Stimulated activated CD8-positive, alpha-beta memory T cell treated with anti-CD3 and anti-CD28 coated beads, Interleukin-15, amount 100 ng/mL, for 4 hours (primary cell): ENCODE results near the gene PCBP4.

Source experiments
- DNase-seq, 2 donors: peaks; one replicate each; pipeline ENCODE4 v3.0.0-alpha.2; 2020; ENCODE audit warnings: low read depth in 2 of 2

Gene PCBP4

DNA sequence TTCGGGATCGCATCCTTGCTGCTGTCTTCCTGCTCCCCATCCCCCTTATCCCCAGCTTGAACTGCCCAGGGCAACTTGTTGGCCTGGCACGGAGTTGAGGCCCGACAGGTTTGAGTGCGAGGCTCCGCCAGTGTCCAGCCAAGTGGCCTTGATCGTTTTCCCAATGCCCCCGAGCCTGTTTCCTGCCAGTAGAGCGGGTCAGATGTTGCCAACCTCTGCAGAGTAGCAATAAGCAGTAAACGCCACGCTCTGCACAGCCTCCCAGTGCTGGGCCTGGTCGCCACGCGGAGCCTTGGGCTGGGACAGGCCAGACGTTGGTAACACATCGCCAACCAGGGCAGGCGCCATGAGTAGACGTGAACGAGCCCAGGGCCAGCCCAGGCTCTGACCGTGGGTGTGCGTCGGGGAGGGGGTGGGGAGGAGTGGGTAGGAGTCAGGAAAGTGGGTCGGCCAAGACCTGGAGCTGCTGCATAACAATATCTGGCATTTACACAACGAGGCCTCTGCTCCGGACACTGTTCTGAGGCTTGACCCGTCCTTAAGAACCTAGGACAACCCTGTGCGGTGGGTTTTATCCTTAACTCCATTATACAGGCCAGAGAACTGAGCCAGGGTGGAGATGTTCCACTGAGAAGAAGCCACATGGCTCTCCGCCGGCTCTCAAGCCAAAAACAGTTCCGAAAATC, 7.2 kb upstream of the PCBP4 start:
- no peak for DNase-seq

DNA sequence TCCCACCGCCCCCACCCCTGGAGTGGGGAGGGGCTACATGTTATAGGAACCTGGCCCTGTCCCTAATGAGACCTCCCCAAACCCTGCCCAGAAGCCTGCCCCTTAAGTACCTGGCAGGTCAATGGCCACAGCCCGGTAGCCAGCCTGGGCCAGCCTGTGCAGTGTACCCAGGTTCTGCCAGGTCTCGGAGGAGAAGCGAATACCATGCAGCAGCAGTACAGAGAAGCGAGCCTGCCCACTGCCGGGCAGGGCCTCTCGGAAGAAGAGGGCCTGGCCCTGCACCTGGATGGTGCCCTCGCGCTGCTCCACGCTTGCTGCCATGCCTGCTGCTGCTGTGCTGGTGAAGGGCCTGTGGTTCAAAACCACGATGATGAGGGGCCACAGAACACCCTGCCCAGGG, 4.1 kb upstream of the PCBP4 start:
- DNase-seq: no peak

DNA sequence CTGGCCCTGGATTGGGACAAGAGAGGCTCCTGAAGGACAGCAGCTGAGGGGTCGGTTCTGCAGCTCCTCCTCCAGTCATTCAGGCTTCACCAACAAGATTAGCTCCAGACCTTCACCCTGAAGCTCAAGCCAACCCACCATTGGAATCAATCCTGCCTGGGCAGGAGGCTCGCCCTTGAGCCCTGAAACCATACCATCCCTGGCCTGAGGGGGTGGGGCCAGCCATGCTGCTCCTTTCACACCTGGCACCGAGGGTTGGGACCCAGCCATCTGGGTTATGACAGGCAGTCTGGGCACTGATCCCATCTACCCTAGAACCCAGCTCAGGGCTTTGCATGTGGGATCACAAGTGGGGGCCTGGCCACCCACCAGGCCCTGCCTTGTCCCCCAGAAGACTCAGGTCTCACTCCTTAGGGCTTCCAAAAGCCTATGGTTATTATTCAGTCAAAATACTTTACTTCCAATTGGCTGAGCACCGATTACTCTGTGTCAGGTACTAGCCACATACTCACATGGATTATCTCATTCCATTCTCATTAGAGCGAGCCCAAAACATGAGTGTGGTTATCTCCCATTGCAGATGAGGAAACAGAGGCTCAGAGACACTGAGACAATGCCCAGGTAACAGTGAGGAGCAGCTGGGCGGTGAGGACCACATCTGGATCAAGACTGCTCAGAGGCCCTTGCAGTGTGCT, 3.5 kb upstream of the PCBP4 start:
- no peak for DNase-seq

DNA sequence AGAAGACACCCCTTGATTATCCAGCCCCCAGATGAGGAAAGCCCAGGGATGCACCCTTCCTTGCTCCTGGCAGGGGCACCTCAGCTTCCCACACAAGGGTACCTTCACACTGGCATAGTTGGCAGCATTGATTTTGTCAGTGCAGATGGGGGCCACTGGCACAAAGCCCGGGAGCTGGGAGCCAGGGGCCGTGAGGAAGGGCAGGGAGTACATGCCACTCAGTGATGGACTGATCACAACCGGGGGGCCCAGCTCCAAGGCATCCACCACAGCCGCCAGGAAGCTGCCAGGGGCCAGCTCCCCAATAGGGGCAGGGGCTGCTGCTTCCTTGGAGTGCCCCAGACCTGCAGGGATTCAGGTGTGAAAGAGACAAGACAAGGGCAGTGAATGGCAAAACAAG, 2.6 kb upstream of the PCBP4 start:
- DNase-seq: no peak

DNA sequence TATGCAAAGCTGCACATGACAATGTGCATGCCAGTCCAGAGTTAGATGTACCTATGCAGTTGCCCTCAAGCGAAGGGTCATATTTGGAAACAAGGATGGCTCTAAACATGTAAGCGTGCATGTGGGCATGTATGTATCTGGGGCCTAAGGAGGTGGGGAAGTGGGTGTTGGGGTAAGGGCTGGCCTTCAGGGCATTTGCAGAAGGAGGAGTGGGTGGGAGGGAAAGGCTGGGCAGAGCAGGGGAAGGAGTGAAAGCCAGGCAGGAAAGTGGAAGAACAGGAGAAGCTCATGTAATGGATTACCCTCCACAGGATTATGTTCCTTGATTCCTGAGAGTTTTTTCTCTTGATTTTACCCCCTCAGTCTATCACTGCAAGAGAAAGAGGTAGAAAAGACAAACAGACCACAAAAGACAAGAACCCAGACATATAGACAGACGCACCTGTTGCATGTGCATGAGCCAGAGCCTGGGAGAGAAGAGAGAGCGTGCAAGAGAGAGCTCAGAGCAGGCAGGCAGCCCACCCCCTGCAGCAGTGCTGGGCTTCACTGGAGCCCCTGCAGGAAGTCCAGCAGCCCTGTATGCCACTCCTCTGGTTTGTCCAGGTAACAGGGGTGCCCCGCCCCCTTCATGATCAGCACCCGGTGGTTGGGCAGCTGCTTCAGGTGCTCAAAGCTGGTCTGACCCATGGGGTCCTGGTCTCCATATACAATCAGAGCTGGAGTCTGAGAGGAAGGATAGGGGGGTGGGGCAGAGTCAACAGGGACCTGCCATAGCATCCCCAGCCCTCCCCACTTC, 1.8 kb upstream of the PCBP4 start:
- no peak for DNase-seq

DNA sequence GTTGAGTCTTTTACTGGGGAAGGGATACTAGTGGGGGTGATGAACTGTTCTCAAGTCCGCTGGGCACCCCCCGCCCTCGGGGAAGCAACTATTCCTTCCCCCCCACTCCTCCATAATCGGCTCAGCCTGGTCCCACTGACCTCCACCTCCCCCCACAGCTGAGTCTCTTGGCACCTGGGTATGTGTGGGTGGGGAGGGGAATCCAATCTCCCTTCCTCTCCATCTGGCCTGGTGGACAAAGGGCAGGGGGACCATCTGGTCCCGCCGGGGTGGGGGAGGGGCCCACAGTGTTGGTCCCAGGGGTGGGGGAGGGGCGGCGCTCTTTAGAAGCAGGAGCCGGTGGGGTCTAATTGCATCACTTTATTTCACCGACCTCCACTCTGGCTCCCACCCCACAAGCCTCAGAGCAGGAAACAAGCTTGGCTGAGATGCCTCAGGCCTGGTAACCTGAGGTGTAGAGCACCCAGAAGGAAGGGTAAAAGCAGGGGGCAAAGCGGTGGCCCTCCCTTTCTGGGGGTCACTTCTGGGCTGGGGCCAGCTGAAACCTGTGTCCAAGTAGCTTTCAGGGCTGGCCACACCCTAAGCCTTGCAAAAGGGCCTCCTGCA, 1.0 kb upstream of the PCBP4 start:
- DNase-seq: no peak

DNA sequence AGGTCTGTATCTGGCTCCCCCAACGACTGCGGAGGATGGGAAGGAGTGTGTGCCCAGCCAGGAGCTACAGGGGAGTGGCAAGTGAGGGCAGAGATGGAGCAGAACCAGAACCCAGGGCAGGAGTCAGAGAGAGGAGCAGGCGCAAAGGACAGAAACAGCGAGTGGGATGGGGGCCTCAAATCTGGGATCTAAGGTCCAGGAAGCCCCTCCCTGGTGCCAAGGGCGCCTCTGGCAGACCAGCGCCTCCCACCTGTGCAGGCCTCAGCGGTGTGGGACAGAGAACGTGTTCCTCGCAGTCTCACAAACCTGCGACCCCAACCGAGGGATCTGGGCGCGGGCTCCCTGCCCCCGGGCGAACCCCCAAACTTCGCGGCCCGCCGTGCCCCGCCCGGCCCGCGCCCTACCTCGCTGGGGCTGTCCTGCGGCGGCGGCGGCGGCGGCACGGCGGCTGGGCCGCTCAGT, 301 bp downstream of the PCBP4 start:
- DNase-seq: no peak

DNA sequence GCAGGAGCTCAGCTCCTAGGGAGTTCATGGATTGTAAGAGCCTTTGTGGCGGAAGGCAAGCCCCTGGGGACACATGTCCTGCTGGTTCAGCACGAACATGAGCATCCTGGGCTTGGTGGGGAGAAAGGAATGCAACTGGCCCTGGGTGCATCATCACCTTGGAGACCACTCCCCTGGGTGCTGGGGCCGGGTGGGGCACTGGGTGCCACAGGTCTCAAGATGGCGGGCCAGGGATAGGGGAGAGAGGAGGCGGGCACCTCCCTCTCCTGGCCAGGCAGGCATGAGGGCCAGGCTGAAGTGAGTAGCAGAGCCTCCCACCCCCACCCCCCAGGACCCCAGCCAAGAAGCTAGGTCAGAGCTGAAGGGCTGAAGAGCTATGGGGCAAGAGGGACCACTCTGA, 768 bp downstream of the PCBP4 start:
- no peak for DNase-seq

DNA sequence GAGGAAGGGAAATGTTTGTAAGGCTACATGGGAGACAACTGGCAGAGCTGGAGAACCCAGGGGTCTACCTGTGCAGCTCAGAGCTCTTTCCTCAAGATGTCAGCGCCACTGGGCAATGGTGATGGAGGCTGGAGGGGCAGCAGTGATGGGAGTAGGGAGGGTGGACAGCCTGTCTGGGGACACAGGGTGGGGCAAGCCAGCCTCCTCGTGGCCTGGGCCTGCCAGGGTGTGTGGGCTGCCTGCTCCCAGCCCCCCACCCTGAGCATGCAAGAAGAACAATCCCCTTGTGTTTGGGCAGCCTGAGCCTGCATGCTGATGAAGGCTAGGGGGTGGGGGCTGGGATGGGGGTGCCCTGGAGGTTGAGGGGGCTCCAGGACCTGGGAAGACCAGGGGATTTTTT, 1.2 kb downstream of the PCBP4 start:
- no peak for DNase-seq

DNA sequence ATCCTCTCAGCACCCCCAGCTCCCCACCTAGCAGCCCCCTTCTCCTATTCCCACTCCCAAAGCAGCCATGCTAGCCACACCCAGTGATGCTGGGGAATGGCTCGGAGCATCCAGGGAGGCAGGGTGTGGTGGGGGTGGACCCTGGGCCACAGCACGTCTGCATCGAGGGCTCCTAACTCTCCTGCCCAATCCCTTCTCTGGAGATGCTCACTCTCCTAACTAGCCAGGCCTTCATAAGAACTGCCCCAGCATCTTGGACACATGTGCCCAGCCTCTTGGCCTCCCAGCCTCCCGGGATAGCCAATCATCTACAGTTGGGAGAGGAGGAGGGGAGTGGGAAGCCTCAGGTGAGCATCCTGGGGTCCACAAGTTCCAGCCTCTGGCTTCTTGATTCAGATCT, 2.7 kb downstream of the PCBP4 start:
- DNase-seq: no peak

DNA sequence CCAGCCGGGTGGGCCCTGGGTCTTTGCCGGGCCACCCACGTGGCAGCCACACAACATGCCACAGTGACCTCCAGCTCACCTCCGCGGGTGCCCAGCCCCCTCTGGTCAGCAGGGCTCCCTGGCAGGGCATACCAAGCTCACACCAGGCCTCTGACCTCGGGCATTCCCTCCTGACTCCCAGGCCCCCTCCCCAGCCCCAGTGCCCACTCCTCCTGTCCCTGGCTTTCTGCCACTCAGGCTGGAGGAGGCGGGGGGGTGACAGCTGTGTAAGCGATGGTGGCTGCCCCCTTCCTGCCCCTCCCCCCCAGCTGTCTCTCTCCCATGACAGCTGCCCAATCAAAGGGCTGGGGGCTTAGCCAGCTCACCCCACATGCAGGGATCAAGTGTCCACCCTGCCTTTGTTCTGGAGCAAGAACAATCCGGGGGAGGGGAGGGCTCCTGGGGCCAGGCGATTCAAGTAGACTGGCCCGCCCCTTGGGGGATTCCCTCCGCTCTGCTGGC, 3.3 kb downstream of the PCBP4 start:
- DNase-seq: no peak

DNA sequence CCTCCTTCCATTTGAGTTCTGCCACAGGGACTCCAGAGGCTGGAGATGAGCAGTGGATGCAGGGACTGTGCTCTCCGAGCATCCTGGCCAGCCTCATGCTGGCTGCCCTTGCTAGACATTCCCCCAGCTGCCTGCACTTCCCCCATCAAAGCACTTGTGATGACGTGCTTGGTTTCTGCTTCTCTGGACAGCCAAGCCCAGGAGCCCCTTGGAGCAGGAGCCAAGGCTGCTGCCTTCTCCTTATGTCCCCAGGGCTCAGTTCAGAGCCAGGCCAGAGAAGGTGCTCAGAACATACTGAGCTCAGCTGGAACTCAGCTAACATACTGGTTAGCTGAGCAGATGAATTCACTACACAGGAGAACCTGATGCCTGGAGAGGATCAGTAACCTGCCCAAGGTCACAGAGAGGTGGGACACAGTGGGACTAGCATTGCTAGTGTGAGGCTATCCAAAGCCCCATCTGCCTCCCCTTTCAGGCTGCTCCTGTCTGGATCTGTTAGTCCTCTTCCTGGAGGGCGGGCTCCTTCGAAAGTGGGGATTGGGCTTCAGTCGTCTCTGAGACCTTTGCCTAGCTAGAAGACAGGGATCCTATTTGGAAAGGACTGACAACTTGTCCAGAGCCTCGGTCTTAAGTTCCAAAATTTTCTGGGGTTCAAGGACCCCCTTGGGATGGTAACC, 4.3 kb downstream of the PCBP4 start:
- DNase-seq: no peak

DNA sequence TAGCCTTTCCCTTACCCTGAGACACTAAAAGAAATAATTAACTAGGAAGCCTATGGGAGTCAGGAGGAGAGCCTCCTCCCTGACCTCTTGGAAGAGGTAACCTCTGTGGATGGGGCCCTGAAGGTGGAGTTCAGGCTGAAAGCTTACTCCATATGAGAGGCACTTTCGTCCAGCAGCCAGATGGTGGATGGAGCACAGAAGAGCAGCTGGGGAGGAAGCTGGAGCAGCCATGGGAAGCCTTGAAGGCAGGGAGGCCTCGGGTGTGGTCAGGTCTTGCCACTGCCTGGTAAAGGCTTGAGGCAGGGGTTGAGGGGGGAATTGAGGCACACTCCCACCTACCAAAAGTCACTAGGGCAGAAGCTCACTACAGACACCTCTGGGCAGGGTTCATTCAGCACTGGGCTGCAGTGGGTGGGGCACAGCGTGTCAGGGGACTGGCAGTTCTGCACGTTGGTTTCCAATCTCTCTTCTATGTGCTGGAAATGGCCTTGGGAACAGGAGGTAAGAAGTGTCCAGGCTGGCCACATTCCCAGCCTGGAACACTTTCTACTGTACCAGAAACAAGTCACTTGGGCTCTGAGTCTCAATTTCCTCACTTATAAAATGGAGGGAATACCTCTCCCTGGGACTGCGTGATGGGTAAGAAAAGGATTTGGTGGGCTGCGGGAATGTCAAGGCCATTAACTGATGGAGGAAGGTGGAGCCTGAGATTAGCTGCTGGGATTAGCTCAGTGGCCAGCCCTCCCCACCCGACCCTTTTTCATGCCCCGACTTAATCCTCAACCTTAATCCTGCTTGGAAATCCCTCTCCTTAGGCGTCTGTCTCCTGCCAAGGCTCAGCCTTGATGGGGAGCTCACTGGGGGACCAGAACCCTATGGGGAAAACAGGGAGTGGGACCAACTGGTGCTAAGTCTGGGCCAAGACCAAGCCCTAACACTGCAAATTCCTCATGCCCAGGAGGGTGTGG, 5.4 kb downstream of the PCBP4 start:
- no peak for DNase-seq

DNA sequence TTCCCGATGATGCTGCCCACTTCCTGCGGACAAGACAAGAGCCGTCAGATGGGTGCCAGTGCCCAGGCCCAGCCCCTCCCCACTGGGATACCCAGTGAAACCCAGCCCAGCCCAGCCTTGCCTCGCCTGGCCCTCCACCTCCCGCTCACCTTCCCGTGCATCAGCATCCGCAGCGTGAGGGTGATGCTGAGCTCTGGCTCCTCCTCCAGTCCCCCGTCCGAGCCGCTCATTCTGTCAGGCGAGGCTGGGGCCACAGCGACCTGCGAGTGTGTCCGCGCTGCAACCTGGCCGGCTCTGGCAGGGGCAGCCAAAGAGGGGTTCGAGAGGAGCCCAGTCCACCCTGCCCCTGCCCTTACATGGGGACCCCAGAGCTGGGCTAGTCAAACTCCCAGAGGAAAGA, 6.2 kb downstream of the PCBP4 start:
- DNase-seq: no peak

DNA sequence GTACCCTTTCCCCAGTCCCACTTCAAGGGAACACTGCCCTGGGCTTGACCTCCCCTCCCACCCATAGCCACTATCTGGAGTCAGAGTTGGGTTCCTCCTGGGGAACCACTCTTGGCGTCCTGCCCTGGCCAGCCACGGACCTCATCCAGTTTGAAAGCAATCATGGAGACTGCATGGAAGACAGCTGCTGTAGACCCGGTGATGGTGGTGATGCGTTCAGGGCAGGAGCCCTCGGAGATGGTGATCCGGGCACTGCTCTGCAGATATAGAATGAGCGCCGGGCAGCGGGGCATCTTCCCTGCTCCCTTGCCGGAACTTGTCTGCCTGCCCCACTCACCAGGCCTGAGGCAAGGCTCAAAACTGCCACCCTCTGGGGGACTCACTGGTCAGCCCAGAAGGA, 6.9 kb downstream of the PCBP4 start:
- no peak for DNase-seq

DNA sequence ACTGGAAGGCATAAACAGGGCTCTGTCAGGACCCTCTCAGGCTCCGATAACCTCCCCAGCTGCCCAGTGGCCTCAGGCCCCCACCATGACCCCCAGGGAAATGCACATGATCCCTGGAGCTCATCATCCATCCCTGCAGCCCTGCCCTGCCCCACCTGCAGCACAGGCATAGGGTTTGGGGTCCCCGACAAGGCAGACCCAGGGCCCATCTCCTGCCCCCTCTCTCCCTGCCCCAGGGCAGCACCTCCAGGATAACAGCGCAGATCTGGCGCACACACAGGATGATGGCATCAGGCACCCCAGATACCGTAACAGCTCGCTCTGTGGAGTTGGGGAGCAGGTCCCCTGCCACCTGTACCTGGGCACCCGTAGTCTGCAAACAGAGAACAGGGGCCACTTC, 7.6 kb downstream of the PCBP4 start:
- no peak for DNase-seq

DNA sequence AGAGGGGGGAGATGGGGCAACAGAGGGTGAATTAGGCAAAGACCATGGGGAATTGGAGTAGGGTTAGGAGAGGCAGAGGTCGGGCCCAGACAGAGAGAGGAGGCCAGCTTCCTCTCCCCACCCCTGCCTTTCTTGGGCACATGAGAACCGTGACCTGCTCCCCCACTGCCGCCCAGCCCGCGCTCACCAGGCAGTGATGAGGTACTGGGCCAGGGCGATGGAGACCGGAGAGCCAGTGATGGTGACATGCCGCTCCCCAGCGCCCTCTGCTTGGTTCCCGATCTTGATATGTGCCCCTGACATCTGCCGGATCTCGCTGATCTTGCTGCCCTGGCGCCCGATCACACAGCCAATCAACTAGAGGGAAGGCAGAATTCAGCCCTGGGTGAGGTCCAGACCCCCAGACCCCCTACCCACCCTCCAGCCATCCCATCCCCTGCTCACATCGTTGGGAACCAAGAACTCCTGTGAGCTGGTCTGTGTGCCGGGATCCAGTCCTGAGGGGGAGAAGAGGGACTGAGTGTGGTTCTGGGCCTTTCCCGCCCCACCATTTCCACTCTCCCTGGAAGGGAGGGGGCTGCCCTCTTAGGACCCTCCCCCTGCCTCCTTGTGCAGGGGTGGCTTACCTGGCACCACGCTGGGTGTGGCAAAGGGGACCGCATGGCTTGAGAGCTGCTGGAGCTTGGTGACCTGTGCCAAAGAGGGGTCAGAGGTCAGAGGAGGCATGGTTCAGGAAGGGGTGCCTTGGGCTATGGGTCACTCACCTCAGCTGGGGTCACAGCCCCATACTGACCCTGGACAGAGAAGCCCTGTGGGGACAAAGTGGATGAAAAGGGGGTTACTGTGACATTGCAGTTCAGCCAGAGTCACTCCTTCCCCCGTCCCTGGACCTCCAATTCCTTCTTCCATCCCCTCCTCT, 8.4 kb downstream of the PCBP4 start:
- DNase-seq: no peak

DNA sequence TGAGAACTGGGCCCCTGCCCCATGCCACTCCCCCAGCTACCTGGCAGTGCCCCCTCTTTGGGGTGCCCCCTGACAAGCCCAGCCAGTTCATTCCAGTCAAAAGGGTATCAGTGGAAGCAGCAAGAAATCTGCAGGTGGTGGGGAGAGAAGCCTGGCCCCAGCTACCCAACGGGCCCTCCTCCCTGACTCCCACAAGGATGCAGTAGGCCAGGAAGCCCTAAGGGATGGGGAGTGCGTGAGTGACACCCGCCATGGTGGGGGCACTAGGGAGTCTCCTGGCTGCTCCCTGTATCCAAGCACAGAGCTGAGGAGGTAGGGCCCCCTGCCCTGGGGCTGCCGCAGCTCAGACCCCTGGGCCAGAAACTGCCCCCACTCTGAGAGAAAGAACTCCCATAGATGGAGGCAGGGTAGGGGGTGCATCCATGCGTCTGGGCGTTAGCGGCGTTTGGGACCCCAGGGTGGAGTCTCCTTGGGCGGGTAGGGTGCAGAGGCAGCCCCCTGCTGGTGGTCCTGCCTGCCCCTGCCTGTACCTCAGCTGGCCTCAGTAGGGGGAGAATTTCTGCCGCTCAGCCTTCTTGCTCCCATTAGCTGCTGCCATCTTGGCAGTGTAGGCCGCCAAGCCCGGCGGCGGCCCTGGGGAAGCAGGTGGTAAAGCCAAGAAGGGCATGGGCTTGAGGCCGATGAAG, 9.6 kb downstream of the PCBP4 start:
- no peak for DNase-seq
